HepG2 (cell line): ENCODE results near the gene NUDCD2. TPM values are rescaled to one million over a fixed set of nuclear protein-coding genes. Genes with fewer than 3 reads are reported as not detected.
A peak's percentile ranks its signal among the peaks of the same experiment; 100 is the strongest.

Source experiments
- AGO2 ChIP-seq: fragments of 200-400 bp; formaldehyde crosslinking; optimal IDR thresholded peaks from 2 replicates; pipeline ENCODE3; 2017; ENCODE audit warnings: mild to moderate bottlenecking, low read depth, low read length, moderate library complexity
- BCLAF1 ChIP-seq: fragments of 450-650 bp; IDR thresholded peaks from 2 replicates; pipeline ENCODE4 v1.6.1; 2017; ENCODE audit warnings: mild to moderate bottlenecking
- EED ChIP-seq: sonication (generic); formaldehyde crosslinking; IDR thresholded peaks from 2 replicates; pipeline ENCODE4 v1.5.0; 2020; ENCODE audit warnings: mild to moderate bottlenecking, missing genetic modification reagents
- EHMT2 ChIP-seq: fragments of 200-600 bp; sonication (generic); IDR thresholded peaks from 2 replicates; pipeline ENCODE4 v1.7.0; 2017; ENCODE audit warnings: antibody characterized with exemption, low read depth, low read length, borderline replicate concordance
- IRF1 ChIP-seq: sonication (generic); formaldehyde crosslinking; IDR thresholded peaks from 2 replicates; pipeline ENCODE4 v1.4.0; 2020; ENCODE audit warnings: low read depth, mild to moderate bottlenecking, missing genetic modification reagents
- IRF2 ChIP-seq: IDR thresholded peaks from 2 replicates; pipeline ENCODE4 v1.6.1; 2018; ENCODE audit warnings: missing genetic modification reagents, missing compliant biosample characterization
- LRRFIP1 ChIP-seq: sonication (generic); formaldehyde crosslinking; conservative IDR thresholded peaks from 2 replicates; pipeline ENCODE4 v1.4.0; 2020; ENCODE audit warnings: missing genetic modification reagents
- PAXIP1 ChIP-seq: sonication (generic); formaldehyde crosslinking; conservative IDR thresholded peaks from 2 replicates; pipeline ENCODE4 v1.4.0; 2020; ENCODE audit warnings: mild to moderate bottlenecking, missing genetic modification reagents, moderate library complexity
- RERE ChIP-seq: IDR thresholded peaks from 2 replicates; pipeline ENCODE4 v1.6.1; 2016; ENCODE audit warnings: low read depth, missing genetic modification reagents, missing compliant biosample characterization
- RFXAP ChIP-seq: sonication (generic); formaldehyde crosslinking; IDR thresholded peaks from 2 replicates; pipeline ENCODE4 v1.4.0; 2020; ENCODE audit warnings: missing genetic modification reagents, borderline replicate concordance
- SIN3B ChIP-seq: fragments of 150-350 bp; IDR thresholded peaks from 2 replicates; pipeline ENCODE4 v1.6.1; 2014; ENCODE audit warnings: low read length
- ZEB1 ChIP-seq: IDR thresholded peaks from 2 replicates; pipeline ENCODE4 v1.6.1; 2012; ENCODE audit warnings: mild to moderate bottlenecking, low read depth, inconsistent platforms; ENCODE audit not compliant: insufficient replicate concordance
- ZNF317 ChIP-seq: sonication (generic); formaldehyde crosslinking; IDR thresholded peaks from 2 replicates; pipeline ENCODE4 v1.5.0; 2020; ENCODE audit warnings: mild to moderate bottlenecking, missing genetic modification reagents
- ZNF530 ChIP-seq: sonication (generic); formaldehyde crosslinking; IDR thresholded peaks from 2 replicates; pipeline ENCODE4 v1.5.0; 2020; ENCODE audit warnings: low read depth, mild to moderate bottlenecking, missing genetic modification reagents
- polyA plus RNA-seq, 8 experiments: library from polyadenylated mRNA; depleted of rRNA in 3 of 8; stranded (reverse) in 7 of 8; unstranded in 1 of 8; fragments of >200 nt; fragmentation: Illumina TruSeq in 4 of 8; extraction: Trizol in 4 of 8; gene quantifications; 2 replicates each; pipeline versions ENCODE4 v1.2.1 to v1.2.3, GENCODE V29; 2011 to 2016; ENCODE audit warnings: low read depth in 4 of 8, missing spikeins in 1 of 8, mixed read lengths in 1 of 8; ENCODE audit not compliant: insufficient read depth in 1 of 8
- total RNA-seq, 5 experiments: library from RNA; depleted of rRNA; stranded (reverse); fragments of >200 nt; fragmentation: Illumina TruSeq; extraction: Trizol; gene quantifications; 2 replicates each; pipeline ENCODE4 v1.2.3, GENCODE V29; 2016; ENCODE audit warnings: low read depth in 1 of 5

The NUDCD2 gene
- total and polyA plus RNA-seq, 2 of the 13 experiments (the other 11 are each of a cell fraction or from before 2014, with no cell fraction given), result 14.8 to 39.2 TPM

- TF ChIP-seq RERE (CRISPR knock-in tag) (no peak), PAXIP1 (no peak), BCLAF1 (no peak), IRF1 (CRISPR knock-in tag) (no peak), ZEB1 (peak; percentile 10), LRRFIP1 (no peak), IRF2 (CRISPR knock-in tag) (no peak), ZNF317 (CRISPR knock-in tag) (0 out of 2 replicates have a peak, but pooled peaks have one; percentile 7), RFXAP (0 out of 2 replicates have a peak, but pooled peaks have one; percentile 4), EHMT2 (no peak), EED (CRISPR knock-in tag) (no peak), ZNF530 (CRISPR knock-in tag) (no peak), AGO2 (no peak), SIN3B (no peak)
These were observed 22.9 kb downstream of the NUDCD2 start (continued) for GRCh38 chr5:163437011-163437308.
